Trophoblast cell (in vitro differentiated cells and primary cell): ENCODE measurements around the gene KEL.

Experiments used
- DNase-seq, 2 donors: peaks; one replicate each; pipeline ENCODE4 v3.0.0-alpha.2; 2016
- H2AFZ ChIP-seq: 2 replicates; pipeline ENCODE4 v1.6.1; 2013; ENCODE audit warnings: low read length, moderate library complexity, mild to moderate bottlenecking; ENCODE audit not compliant: insufficient read depth, poor library complexity
- H2AK5ac ChIP-seq: 2 replicates; pipeline ENCODE4 v1.6.1; 2013; ENCODE audit warnings: mild to moderate bottlenecking, low read length
- H2BK120ac ChIP-seq: 2 replicates; pipeline ENCODE4 v1.6.1; 2013; ENCODE audit warnings: low read length, mild to moderate bottlenecking, moderate library complexity; ENCODE audit not compliant: insufficient read depth, poor library complexity
- H2BK12ac ChIP-seq: 2 replicates; pipeline ENCODE4 v1.6.1; 2013; ENCODE audit warnings: mild to moderate bottlenecking, low read length, moderate library complexity
- H2BK5ac ChIP-seq: 2 replicates; pipeline ENCODE4 v1.6.1; 2013; ENCODE audit warnings: low read length, low read depth, moderate library complexity, mild to moderate bottlenecking; ENCODE audit not compliant: poor library complexity
- H3K14ac ChIP-seq: 2 replicates; pipeline ENCODE4 v1.6.1; 2013; ENCODE audit warnings: mild to moderate bottlenecking, low read length
- H3K18ac ChIP-seq: 2 replicates; pipeline ENCODE4 v1.6.1; 2013; ENCODE audit warnings: mild to moderate bottlenecking, low read length
- H3K23ac ChIP-seq: 2 replicates; pipeline ENCODE4 v1.6.1; 2013; ENCODE audit warnings: low read length
- H3K27ac ChIP-seq: 2 replicates; pipeline ENCODE4 v1.5.1; 2013; ENCODE audit warnings: low read depth, mild to moderate bottlenecking, inconsistent platforms, low read length, moderate library complexity
- H3K27me3 ChIP-seq: 2 replicates; pipeline ENCODE4 v1.6.1; 2013; ENCODE audit warnings: inconsistent platforms, mild to moderate bottlenecking, low read length, moderate library complexity; ENCODE audit not compliant: insufficient read depth
- H3K36me3 ChIP-seq, 2 experiments: 1 replicate in 1 of 2; 2 replicates in 1 of 2; pipeline ENCODE4 v1.6.1; 2013; ENCODE audit warnings: low read length in 2 of 2, mild to moderate bottlenecking in 2 of 2, moderate library complexity in 1 of 2; ENCODE audit not compliant: insufficient read depth in 2 of 2, control insufficient read depth in 1 of 2
- H3K4ac ChIP-seq: 2 replicates; pipeline ENCODE4 v1.6.1; 2013; ENCODE audit warnings: low read depth, mild to moderate bottlenecking, low read length, moderate library complexity
- H3K4me1 ChIP-seq, 2 experiments: 1 replicate in 1 of 2; 2 replicates in 1 of 2; pipeline ENCODE4 v1.6.1; 2013; ENCODE audit warnings: low read length in 2 of 2, mild to moderate bottlenecking in 2 of 2, moderate library complexity in 1 of 2; ENCODE audit not compliant: insufficient read depth in 2 of 2, control insufficient read depth in 1 of 2
- H3K4me2 ChIP-seq: 2 replicates; pipeline ENCODE4 v1.6.1; 2013; ENCODE audit warnings: inconsistent platforms, mild to moderate bottlenecking, low read length, moderate library complexity
- H3K4me3 ChIP-seq: 2 replicates; pipeline ENCODE4 v1.5.1; 2013; ENCODE audit warnings: mild to moderate bottlenecking, low read depth, low read length, inconsistent platforms
- H3K79me1 ChIP-seq: one replicate; pipeline ENCODE4 v1.6.1; 2013; ENCODE audit warnings: low read length
- H3K79me2 ChIP-seq: 2 replicates; pipeline ENCODE4 v1.6.1; 2013; ENCODE audit warnings: low read length, mild to moderate bottlenecking; ENCODE audit not compliant: control insufficient read depth, insufficient read depth, poor library complexity
- H3K9ac ChIP-seq: 2 replicates; pipeline ENCODE4 v1.6.1; 2013; ENCODE audit warnings: mild to moderate bottlenecking, low read length
- H3K9me3 ChIP-seq: 2 replicates; pipeline ENCODE4 v1.6.1; 2013; ENCODE audit warnings: low read depth, mild to moderate bottlenecking, control low read depth, inconsistent platforms, low read length; ENCODE audit not compliant: insufficient read depth
- H4K12ac ChIP-seq: 2 replicates; pipeline ENCODE4 v1.6.1; 2013; ENCODE audit warnings: low read depth, mild to moderate bottlenecking, low read length, moderate library complexity
- H4K8ac ChIP-seq: 2 replicates; pipeline ENCODE4 v1.6.1; 2013; ENCODE audit warnings: low read depth, mild to moderate bottlenecking, low read length, moderate library complexity
- H4K91ac ChIP-seq: one replicate; pipeline ENCODE4 v1.6.1; 2013; ENCODE audit warnings: low read depth, mild to moderate bottlenecking, low read length, moderate library complexity
- WGBS: extraction: QIAGEN DNeasy Blood & Tissue Kit; methylation state at CpG from one replicate; pipeline ENCODE4 v1.1.7; 2013; ENCODE audit warnings: missing lambda C conversion rate; ENCODE audit not compliant: insufficient read length, insufficient coverage; ENCODE audit errors: extremely low coverage; 5-methylcytosine and 5-hydroxymethylcytosine counted together

KEL gene

DNA sequence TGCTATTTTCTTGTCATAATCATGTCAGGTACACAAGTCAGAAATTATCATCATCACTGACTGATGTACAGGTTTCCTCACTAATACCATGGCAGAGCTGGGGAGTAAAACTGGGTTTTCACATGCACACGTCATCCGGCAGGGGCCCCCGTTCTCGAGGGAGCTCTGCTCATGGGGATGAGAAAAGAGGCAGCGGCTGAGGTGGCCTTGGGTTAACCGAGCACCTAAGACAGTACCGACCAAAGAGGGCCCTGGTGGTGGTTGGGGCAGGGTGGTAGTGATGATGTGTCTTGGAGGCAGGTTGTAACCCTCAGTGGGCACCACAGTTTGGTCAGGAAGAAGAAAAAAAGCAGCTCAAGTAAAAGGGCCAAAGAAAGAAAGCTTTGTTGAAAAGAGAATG lies 64.5 kb downstream of the KEL start:
- H3K23ac ChIP-seq, result no peak overlapping the region
- H2BK5ac ChIP-seq, result no peak overlapping the region
- H4K8ac ChIP-seq, result no peak overlapping the region
- no peak overlapping the region for H3K18ac ChIP-seq
- H3K14ac ChIP-seq, result no peak overlapping the region
- no peak overlapping the region for H4K12ac ChIP-seq
- no peaks in the 10 kb centered on the region for H3K9me3 ChIP-seq
- no peak overlapping the region for H4K91ac ChIP-seq
- H3K9ac ChIP-seq, result no peak overlapping the region
- no peak overlapping the region for H2BK120ac ChIP-seq
- DNase-seq, result no peak
- H3K79me1 ChIP-seq, result peaks cover 5% of the 10 kb centered on the region
- H3K27ac ChIP-seq, result no peak overlapping the region
- H2AFZ ChIP-seq, result no peak overlapping the region
- H3K4me2 ChIP-seq, result no peak overlapping the region
- no peaks in the 10 kb centered on the region for H3K27me3 ChIP-seq
- no peak overlapping the region for H3K4ac ChIP-seq
- H3K4me3 ChIP-seq, result no peak overlapping the region
- H3K36me3 ChIP-seq, result no peaks in the 10 kb centered on the region
- H2AK5ac ChIP-seq, result no peak overlapping the region
- no CpG with 5 or more reads among the region's 7 CpGs for WGBS
- peaks cover 18 to 20% of the 10 kb centered on the region in 2 experiments for H3K4me1 ChIP-seq
- no peak overlapping the region for H2BK12ac ChIP-seq
- no peaks in the 10 kb centered on the region for H3K79me2 ChIP-seq

DNA sequence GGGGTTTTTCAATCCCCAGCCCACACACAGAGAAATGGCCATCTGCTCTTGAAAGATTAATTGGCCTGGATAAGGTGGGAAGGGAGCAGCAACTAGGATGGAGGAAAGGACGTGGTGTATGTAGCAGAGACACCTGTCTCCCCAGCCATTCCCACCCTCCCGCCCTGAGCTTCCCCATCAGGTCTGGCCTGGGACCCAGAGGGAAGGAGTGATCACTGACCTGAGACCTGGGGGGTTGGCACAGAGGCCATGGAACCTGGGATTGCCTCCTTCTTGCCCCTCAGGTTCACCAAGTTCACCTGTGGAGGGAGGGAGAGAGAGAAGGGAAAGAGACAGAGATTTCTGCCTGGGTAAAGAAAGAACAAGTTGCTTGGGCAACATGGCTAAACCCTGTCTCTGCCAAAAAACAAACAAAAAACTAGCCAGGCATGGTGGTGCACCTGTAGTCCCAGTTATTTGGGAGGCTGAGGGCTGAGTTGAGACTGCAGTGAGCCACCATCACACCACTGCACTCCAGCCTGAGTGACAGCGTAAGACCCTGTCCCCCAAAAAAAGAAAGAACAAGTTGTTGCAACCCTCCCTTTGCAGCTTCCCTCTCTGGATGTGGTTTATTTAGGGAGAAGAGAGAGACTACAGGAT lies 65.3 kb downstream of the KEL start:
- no peak overlapping the region for H4K8ac ChIP-seq
- no peak overlapping the region for H3K4me3 ChIP-seq
- no peak overlapping the region for H2AFZ ChIP-seq
- no peak overlapping the region for H3K18ac ChIP-seq
- H3K4ac ChIP-seq, result no peak overlapping the region
- H4K91ac ChIP-seq, result no peak overlapping the region
- no peaks in the 10 kb centered on the region for H3K27me3 ChIP-seq
- DNase-seq, result no peak
- no peaks in the 10 kb centered on the region for H3K79me2 ChIP-seq
- H3K23ac ChIP-seq, result no peak overlapping the region
- H2BK12ac ChIP-seq, result no peak overlapping the region
- no peaks in the 10 kb centered on the region for H3K9me3 ChIP-seq
- H2BK5ac ChIP-seq, result no peak overlapping the region
- H3K36me3 ChIP-seq, result no peaks in the 10 kb centered on the region
- WGBS, result no CpG with 5 or more reads among the region's 3 CpGs
- no peak overlapping the region for H2BK120ac ChIP-seq
- peaks cover 5% of the 10 kb centered on the region for H3K79me1 ChIP-seq
- no peak overlapping the region for H3K14ac ChIP-seq
- no peak overlapping the region for H3K27ac ChIP-seq
- H3K4me2 ChIP-seq, result no peak overlapping the region
- H2AK5ac ChIP-seq, result no peak overlapping the region
- H3K9ac ChIP-seq, result no peak overlapping the region
- H3K4me1 ChIP-seq, result peaks cover 18 to 20% of the 10 kb centered on the region in 2 experiments
- no peak overlapping the region for H4K12ac ChIP-seq

DNA sequence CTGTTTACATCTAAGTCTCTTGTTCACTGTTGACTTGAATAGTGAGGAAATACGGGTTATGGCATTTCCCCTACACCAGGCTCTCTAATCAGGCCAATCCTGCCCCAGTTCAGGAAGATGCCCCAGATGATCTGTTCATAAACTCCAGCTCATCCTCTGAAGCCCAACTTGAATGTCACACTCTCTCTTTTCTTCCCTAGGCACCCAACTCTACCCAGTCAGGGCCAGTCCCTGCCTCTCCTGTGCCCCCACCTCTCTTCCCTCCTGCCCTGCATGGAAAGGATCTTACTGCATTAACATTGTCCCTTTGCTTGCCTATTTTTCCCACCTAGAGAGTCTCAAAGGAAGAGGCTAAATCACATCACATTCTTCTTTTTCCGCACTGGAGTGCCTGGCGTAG lies 66.0 kb downstream of the KEL start:
- no peak for DNase-seq
- H3K4me1 ChIP-seq, result peaks cover 13 to 16% of the 10 kb centered on the region in 2 experiments
- no peak overlapping the region for H2BK120ac ChIP-seq
- no peaks in the 10 kb centered on the region for H3K36me3 ChIP-seq
- peaks cover 5% of the 10 kb centered on the region for H3K79me1 ChIP-seq
- no peak overlapping the region for H3K4me3 ChIP-seq
- H3K4me2 ChIP-seq, result no peak overlapping the region
- H3K27me3 ChIP-seq, result no peaks in the 10 kb centered on the region
- H3K9me3 ChIP-seq, result peaks cover under 1% of the 10 kb centered on the region
- H2AK5ac ChIP-seq, result no peak overlapping the region
- H3K27ac ChIP-seq, result no peak overlapping the region
- H3K18ac ChIP-seq, result no peak overlapping the region
- WGBS, result no CpG with 5 or more reads among the region's 3 CpGs
- H4K12ac ChIP-seq, result no peak overlapping the region
- H3K79me2 ChIP-seq, result no peaks in the 10 kb centered on the region
- no peak overlapping the region for H3K14ac ChIP-seq
- H2AFZ ChIP-seq, result no peak overlapping the region
- H3K9ac ChIP-seq, result no peak overlapping the region
- H3K4ac ChIP-seq, result no peak overlapping the region
- H2BK5ac ChIP-seq, result no peak overlapping the region
- H2BK12ac ChIP-seq, result no peak overlapping the region
- no peak overlapping the region for H4K91ac ChIP-seq
- H4K8ac ChIP-seq, result no peak overlapping the region
- no peak overlapping the region for H3K23ac ChIP-seq

DNA sequence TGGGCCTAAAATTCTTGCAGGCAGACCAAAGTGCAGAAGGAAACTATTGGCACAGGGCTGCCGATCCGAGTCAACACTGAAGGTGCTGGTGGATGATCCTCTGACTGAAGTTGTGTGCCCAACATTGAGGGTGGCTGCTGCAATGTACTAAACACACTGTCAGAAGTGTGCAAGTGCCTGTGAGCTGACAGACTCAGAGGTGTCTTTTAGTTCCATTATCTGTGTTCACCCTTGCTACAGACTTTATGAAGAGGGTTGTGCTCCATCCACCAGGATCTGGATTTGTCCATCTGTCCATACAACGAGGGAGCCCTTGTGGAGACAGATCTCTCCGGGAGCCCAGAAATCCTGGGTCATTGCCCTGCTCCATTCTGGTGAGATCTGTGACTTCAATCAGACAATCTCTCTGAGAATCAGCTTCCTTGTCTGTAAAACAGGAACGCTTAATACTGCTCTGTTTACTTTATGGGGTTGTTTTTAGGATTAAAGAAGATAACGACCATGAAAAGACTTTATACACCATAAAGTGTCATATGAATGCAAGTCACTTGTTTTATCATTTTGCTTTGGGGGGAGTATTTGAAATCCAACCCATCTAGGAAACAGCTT lies 67.1 kb downstream of the KEL start:
- Histone ChIP-seq H3K9me3 (peaks cover 7% of the 10 kb centered on the region), H4K12ac (no peak overlapping the region), H2AK5ac (no peak overlapping the region), H2BK120ac (no peak overlapping the region), H3K23ac (no peak overlapping the region), H3K4me1 (peaks cover 13 to 16% of the 10 kb centered on the region in 2 experiments), H2AFZ (no peak overlapping the region), H3K9ac (no peak overlapping the region), H3K4me3 (no peak overlapping the region), H4K91ac (no peak overlapping the region), H2BK5ac (no peak overlapping the region), H3K36me3 (no peaks in the 10 kb centered on the region), H3K79me2 (no peaks in the 10 kb centered on the region), H3K18ac (no peak overlapping the region), H3K27me3 (no peaks in the 10 kb centered on the region), H3K4me2 (no peak overlapping the region), H3K27ac (no peak overlapping the region), H3K4ac (no peak overlapping the region), H2BK12ac (no peak overlapping the region), H3K14ac (no peak overlapping the region), H3K79me1 (peaks cover 5% of the 10 kb centered on the region), H4K8ac (no peak overlapping the region)
- DNase-seq, result no peak
- no CpG with 5 or more reads among the region's 6 CpGs for WGBS
